ENCODE results near the gene EVL.

Gene EVL

DNA sequence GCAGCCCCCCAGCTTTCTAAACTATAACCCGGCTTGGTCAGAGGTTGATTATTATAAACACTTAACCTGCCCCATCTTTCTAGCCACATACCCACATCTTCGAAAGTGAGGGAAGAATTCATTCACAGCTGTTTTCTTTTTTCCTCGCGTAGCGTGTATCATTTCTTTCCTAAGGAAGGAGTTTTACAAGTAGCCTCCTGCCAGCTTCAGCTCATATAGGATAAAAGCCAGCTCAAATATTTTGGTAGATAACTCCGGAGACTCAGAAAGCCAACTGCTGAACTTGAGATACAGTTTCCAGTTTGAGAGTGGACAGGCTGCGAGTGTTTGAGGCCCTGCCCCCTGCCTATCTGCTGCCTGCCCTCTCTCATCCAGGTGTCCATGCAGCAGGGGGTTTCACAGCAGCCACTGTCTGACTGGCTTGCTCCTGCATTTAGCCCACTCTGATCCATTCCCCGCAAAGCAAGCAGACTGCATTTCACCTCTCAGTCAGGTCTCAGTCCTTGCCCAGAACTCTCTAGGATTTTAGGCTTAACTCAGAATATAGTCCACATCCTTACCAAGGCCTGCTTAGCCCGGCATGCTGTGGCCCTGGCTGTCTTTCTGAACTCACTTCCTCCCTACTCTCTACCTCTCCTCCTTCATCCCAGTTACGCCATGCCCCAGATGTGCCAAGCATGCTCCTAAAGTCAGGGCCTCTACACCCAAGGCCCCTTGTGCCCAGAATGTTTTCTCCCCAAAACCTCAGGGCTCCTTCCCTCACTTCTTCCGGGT lies 46.9 kb downstream of the EVL start:
- no peak for DNase-seq

DNA sequence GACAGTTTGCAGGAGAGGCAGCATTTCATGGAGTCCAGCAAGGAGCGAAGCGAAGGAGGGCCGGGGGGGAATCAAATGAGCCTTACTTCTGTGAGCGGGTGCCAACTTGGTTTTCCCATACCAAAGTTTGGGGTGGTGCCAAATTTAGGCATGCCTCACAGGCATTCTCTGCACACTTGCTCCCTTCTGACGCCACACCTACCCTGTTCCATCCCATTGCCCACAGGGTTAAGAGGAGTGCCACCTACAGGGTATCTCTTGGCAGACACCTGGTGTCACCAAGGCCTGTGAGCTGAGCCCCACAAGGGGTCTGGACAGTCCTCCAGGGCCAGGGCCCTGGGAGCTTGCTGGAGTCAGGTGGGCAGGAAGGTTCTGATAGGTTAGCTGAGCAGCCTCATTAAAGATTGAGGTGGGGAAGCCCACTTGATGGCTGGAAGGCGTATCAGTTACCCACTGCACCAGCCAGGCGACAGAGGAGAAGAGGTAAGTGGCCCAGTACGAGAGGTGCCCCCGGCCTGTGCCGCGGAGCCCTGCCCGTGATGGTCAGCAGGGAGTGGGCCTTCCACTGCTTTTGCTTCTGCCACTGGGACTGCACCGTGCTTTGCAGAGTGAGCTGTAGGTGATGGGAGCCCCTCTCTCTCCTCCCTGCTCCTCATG lies 49.0 kb downstream of the EVL start:
- no peak for DNase-seq

DNA sequence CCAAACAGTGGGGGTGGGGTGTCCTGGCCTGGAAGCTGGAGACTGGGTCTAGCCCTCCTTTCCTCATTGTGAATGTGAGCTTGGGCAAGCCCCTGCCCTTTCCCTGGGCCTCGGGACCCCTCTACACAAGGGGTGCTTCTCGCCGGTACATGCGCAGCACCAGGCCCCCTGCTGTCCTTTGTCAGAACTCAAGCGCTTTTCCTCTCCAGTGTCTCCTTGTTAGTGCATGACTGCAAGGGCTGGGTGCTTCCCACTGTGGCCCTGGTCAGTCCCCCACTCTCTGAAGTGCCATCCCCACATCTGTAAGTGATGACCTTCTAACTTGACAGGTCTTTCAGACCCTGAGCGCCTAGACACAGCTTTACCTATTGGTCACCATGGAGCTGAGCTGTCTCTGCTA lies 50.0 kb downstream of the EVL start:
- no peak for DNase-seq

DNA sequence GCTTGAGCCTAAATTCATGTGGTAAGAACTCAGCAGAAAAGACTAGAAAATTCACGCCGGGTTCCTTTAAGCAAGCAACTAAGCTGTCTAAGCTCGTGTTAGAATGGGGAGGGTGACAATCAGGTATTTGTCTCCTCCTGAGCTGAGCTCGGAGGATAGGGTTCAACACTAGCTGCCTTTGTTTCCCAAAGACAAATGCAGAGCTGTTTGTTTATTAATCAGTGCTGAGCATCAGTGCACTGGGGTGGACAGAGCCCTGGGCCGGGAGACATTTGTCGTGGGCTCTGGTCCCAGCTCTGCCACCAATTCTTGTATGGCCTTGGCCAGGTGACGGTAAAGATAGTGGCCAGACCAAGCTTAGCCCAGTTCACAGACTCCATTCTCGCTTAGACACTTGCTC lies 50.5 kb downstream of the EVL start:
- no peak for DNase-seq

DNA sequence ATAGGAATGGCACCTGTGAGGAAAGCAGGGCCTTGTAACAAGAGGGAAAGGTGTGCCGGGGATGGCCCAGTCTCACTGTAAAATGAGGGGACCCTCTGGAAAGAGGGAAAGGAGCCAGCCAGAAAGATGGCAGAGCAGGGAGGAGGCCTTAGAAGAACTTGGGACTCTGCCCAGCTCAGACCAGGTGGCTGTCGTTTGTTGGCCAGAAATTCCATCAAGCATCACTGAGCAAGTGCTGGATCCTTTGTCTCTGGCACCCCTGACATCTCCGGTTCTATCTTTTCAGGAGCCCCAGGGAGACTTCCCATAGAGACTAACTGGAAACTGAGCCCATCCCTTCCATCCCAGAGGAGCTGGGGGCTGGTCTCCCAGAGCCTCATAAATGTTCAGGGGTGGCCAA lies 50.9 kb downstream of the EVL start:
- DNase-seq = no peak

DNA sequence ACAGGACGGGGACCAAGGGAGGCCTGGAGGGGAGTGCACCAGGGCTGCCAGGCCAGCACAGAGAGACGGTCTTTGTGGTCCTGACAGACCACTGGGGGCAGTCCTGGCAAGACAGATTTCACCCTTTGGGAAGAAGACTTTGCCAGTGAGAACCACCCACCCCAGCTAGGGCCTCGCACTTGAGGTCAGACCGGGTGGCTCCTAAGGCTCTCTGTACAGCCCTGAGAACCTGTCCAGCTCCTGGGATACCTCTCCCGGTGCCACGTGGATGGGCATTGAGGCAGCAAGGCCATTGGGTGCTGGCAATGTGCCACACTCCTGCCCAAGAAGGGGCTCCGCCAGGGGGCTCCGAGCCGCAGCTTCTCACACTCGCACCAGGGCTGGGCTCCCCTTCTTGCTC lies 51.8 kb downstream of the EVL start:
- DNase-seq = no peak

DNA sequence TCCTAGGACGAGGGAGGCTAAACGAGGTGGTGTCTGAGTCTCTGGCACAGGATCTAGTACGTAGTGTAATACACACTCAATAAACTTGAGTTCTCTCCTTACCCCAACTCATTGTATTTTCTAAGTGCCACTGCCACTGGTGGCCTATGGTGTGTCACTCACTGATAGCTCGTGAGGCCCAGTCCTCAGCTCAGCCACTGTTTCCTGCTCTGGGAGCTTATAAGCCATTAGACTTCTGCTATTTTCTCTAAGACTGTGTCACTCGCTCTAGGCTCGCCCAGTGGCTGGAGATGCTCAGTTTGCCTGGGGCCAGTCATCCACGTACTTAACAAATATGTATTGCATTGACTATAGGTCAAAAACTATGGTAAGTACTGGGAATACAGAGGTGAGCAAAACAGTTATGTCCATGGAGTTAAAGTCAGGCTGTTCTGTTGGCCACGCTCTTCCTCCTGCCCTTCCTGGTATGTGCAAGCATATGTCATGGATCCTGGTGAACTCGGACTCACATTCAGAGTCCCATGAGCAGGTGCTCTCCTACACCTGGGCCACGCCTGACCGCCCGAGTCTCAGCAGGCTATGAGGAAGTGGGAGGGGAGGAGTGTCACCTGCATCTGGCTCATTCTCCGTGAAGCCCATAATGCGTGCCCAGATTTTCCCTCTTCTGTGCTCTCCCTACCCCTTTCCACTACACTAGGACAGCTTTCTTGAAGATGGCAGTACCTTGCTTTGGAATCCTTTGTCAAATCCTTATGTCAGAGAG lies 52.6 kb downstream of the EVL start:
- DNase-seq = peak; percentile 4

DNA sequence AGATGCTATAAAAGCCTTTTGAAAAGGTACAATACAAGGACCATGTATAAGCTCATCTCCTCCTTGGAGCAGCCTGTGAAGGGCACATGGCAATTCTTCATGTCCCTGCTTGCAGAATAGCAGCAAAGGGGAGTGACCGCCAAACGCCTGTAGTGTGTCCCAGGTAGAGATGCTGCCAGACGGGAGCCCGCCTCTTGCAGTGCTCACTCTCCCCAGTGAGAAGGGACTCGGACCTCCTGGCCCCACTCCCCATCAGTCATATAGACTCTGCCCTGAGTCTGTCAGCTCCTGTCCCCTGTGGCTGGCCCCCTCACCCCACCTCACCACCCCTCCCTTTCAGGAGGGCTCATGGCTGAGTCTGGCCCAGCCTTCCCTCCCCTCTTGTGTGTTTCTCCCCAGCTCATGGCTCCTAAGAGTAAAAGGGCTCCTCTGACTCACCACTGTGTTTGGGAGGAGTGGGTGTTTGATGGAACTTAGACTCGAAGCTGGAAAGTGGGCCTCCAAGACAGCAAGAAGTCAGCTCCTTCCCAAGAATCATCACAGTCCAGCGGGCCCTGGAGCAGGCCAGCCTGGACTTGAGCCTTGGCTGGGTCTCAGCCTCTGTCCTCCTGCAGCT lies 53.3 kb downstream of the EVL start:
- no peak for DNase-seq

DNA sequence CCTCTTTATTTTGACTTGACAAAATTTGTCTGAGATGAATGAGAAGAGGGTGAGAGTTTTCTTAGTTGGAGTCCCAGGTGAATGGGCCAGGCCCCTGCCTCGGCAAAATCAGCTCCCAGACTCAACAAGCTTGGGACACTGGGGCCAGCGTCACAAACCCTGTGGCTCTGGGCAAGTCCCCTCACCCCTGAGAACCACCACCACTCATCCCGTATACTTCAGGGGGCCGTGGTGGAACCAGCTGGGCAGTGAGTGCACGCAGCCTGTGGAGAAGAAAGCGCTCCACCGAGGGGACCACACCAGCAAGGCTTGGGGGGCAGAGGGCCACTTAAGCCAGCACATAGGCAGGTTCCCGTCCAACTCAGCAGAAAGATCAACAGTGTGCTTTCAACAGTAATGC lies 54.0 kb downstream of the EVL start:
- DNase-seq = no peak

DNA sequence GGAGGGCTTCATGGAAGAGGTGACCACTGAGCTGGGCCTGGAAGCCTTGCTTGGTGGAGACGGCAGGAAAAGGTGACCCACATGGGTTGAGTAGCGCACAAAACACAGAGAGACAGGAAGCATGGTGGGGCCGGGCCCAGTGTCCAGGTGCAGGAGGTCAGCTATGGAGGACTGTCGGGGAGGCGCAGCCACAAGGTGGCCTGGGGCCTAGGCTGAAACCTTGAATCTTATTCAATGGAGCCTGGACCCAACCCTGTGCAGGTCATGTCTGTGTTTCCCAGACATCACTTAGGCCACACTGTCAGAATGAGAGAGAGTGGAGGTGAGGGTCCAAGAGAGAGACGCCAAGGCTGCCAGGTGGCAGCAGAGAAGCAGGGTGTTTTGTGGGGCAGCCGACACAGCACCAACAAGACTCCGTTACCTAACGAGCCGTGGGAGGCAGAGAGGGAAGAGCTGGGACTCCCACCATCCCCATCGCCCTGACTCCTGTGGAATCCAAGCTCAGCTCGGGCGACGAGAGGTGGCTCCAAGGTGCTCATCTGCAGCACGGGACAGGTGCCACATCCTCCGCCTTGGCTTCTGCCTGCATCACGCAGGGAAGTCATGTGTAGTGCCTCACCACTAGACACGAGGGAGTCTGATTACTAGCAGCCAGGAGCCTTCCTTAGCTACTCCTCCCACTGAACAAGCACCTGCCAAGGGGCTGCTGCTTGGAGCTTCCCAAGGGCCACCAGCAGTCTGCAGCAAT lies 55.5 kb downstream of the EVL start:
- no peak for DNase-seq

DNA sequence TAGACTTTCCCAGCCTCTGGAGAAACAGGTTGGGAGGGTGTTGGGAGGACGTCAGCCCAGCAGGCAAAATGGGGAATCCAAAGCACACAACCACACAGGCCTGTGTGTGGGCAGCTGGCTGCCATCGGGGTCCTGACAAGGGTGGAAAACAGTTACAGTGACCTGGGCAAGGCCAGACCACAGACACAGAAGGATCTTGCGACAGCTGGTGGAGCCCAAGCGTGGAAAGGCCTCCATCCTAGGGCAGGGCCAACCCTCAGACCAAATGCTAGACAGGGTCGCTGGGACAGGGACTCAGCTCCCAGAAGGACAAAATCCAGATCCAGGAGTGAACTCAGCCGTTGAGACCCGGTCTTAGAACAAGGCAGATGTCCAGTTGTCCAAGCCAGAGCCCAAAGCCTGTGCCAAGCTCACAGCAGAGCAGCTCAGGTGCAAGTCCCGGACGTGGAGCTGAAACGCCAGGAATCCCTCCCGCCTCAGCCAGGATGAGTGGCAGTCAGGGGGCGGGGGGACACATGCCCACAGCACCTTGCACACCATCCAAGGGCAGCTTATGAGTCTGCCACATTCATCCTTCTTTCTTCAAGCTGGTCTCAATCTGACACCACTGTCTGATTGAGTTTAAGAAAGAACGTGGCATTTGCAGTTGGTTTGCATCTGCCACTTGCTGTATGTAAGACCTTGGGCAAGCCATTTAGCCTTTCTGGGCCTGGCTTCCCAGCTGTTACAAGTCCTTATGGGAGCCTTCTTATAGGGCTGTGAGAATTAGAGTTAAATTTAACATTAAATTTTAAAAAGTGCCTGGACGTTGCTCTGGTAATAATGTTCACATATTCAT lies 56.6 kb downstream of the EVL start:
- no peak for DNase-seq

DNA sequence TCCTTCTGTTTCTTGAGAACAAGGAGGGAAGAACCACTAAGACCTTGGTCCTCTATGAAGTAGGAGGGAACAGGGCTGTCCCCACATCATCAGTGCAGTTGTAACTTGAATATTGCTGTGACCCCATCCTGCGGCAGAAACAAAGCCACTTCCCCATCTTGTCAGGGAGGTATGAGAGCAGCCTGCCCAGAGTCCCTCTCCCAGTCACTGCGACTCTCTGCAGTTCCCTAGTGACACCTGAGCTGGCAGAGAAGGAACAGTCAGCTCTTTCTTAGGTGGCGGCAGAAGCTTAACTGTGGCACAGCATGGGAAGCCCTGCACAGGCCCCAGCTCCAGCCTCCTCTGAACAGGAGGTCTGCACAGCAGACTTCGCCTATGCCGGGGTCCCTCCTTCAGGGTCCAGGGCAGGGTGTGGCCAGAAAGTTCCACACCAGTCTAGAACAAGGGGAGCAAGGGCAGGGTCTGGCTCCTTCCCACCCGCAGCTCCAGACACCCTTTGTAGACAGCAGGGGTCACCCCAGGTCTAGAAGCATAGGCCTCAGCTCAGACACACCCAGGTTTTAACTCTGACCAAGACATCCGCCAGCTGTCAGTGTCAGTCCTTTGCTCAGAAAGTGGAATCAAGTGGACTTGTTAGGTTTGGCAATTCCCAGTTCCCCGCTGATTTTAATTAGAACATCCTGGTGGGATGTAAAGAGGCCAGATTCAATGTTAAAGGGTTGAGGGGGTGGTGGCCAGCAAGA lies 57.4 kb downstream of the EVL start:
- DNase-seq = no peak

DNA sequence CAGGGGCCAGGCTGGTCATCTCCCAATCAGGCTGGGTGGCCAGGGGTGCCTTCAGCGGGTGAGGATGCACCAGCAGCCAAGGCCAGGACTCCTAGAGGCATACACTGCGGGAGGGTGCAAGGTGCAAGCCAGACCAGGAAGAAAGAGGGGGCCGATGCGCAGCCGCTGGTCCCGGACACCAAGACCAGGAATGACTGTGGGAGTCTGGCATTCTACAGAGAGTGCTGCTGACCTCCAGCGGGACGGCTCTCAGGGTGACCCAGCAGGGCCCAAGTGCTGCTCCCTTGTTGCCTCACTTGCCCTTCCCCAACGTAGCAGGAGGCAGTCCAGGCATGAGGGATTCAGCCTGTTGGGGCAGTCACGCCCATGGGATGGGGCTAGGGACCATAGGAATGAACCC lies 58.4 kb downstream of the EVL start:
- DNase-seq = no peak

DNA sequence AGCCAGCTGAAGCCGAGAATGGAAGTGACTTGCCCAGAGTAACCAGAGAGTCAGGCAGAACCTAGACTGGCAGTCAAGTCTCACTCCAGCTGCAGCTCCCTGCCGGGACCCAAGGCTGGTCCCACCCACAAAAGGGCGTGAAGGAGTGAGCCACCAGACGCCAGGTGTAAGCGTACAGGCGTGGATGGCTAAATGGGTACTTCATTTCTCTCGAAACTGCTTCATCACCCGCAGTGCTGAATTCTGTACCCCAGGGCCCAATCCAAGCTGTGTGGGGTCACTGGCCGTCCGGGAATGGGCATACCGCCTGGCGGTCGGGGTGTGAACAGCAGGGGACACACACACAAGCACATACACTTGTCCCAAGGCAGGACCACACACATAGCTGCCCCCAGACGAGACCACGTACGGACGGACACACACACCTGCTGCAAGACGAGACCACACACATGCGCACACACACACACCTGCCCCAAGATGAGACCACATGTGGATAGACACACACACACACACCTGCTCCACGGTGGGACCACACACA lies 59.4 kb downstream of the EVL start:
- DNase-seq = peak; percentile 50

DNA sequence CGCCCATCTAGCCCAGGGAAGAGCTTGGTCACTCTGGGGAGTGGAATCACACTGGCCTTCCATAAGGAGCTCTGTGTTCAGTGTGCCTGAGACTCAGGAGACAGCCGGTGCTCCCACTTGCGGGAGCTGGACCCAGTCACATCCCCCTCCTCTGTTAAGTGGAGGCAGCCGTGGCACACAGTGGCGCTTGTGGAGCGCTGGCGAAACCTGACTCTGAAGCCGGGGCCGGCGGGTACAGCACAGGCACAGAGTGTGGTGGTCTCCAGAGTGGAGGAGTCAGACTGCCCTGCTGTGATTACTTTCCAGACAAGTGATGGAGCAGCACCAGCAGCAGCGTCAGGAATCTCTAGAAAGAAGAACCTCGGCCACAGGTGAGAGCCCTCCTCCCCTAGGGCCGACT lies 61.2 kb downstream of the EVL start:
- no peak for DNase-seq

DNA sequence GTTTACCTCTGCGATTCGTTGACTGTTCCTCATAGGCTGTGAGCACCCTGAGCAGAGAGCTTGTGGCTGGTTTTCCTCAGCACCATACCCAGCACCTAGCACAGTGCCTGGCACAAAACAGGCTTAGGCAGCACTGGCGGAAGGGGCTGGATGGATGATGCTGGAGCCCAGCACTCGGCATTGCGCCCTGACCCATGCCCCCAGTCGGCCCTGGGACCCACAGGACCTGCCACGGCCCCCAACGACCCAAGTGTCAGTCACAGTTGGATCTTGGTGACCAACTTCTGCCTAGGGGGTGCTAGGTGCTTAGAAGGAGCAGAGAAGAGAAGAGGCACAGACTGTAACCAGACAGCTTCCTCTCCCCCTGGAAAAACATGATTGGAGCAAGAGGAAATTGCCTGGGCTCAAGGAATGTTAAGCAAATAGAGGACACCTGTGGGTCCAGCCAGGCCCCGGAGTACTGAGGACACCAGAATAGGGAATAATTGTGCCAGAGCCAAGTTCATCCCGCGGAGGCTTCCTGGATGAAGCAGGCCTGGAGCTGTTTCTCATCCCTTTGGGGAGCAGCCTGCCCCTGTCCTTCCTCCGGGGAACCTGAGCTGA lies 62.7 kb downstream of the EVL start:
- DNase-seq = no peak

DNA sequence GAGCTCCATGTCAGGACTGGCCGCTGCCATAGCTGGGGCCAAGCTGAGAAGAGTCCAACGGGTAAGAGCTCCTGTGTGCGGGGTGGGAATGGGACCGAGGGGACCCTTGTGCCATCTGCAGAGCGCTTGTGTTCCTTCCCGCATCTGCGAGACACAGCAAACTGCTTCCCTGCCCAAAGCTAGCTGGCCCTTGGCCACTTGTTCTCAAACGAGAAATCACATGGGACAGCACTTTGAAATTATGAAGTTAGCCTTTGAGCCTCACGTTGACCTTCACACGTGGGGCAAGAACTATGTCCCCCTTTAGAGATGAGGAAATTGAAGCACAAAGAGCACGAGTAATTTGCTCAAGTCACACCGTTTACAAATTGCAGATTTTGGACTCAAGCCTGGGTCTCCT lies 63.5 kb downstream of the EVL start:
- DNase-seq = no peak

DNA sequence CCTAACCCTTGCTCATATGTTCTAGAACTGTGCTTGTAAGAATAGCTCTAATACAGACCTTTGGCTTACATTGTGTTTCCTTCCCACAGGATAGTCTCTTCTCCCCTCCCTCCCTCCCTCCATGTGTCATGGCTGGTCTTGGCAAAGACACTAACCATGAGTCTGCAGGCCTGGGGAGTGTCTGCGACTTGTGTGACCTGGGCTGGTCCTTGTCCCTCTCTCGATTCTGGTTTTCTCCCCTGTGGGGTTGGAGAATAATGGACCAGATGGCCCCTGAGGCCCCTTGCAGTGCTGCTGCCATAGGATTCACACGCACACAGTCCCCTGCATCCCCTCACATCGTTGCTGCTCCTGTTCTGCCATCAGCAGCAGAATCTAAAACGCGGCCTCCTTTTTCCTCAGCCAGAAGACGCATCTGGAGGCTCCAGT lies 64.0 kb downstream of the EVL start:
- DNase-seq = no peak

DNA sequence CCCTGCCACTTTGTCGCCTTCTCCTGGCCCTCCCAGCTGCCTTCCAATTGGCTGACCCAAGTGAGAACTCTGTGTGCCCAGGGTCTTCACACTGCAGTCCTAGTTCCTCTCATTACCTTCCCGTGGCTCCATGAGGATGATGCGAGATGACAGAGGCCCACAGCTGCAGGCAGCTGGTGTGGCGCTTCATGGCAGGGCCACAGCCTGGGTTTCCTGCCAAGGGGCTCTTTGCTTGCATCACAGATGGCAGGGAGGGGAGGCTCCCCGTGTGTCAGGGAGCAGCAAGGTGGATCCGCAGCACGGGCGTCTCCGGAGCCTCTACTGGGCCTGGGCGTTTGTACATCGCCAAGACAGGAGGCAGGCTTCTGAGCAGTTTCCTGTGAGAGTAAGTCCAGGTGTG lies 65.3 kb downstream of the EVL start:
- DNase-seq = no peak

DNA sequence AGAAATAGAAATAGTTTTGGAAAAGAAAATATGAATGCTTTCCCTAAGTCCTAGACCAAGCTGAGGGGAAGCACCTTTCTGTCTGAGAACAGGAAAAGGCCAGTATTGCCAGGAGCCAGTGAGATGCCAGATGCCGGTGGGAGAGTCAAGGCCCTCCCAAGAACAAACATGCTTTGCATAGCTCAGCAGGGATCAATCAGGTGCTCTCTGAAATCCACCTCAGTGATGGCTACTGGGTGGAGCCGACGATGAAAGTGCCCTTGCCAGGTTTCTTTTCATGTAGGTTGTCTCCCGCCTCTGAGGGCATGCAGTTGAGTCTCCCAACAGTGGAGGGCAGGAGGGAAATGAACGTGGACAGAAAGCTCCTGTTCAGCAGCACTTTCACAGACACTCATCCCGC lies 66.0 kb downstream of the EVL start:
- peak; percentile 72 for DNase-seq
